Epithelial cell of esophagus (primary cell): ENCODE data around the gene ZNF774.

Experiments used
- DNase-seq: peaks from one replicate; pipeline ENCODE4 v3.0.0; 2010; ENCODE audit warnings: low read depth
- H3K4me3 ChIP-seq: 2 replicates; pipeline ENCODE4 v1.5.1; 2011; ENCODE audit warnings: mild to moderate bottlenecking, low read length, control low read depth
- CTCF ChIP-seq: IDR thresholded peaks from 2 replicates; pipeline ENCODE4 v1.5.1; 2011; ENCODE audit warnings: low read depth, mild to moderate bottlenecking, low read length, control low read depth, inconsistent platforms; ENCODE audit not compliant: insufficient read depth; ENCODE audit errors: missing control alignments

ZNF774 gene

DNA sequence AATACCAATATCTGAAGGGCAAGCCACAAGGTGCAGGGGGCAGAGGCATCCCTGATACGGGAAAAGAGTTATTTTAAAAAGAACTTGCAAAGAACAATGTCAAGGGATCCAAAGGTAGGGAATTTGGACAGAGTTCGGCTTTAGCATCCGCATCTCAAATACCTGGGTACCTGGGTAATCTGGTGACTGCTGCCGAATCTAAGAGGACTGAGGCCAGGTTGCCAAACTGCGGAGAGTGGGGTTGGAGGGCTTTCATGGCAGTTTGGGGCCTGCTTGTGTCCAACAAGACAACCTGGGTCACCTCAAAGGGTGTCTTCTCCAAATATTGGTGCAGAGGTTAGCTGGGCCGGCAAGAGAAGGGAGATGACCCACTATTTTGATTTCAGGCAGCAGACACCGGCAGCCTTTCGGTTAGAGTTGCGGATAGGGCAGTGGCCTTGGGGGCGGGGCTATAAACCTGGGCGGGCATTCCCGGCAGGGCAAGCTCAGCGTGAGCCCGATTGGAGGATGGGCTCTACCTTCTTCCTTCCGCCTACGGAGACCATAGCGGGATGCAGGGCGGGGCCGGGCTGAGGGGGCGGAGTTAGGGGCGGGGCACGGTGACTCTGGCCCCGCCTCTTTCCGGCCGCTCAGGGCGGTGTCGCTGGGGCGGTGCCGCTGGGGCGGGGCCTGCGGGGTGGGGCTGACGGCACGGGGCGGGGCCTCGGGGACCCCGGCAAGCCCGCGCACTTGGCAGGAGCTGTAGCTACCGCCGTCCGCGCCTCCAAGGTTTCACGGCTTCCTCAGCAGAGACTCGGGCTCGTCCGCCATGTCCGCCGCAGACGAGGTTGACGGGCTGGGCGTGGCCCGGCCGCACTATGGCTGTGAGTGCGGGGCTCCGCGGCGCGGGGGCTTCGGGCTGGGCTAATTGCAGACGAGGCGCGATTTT, 35.7 kb downstream of the ZNF774 start, which contains the start of gene IQGAP1:
Gene IQGAP1 (plus strand): TSS at position 709 of the 928 bp plus-strand sequence. CDS start 100 bp downstream, at position 809.
- no peak for TF ChIP-seq CTCF
- H3K4me3 ChIP-seq: peak within 1 kb of the TSS; percentile 91

DNA sequence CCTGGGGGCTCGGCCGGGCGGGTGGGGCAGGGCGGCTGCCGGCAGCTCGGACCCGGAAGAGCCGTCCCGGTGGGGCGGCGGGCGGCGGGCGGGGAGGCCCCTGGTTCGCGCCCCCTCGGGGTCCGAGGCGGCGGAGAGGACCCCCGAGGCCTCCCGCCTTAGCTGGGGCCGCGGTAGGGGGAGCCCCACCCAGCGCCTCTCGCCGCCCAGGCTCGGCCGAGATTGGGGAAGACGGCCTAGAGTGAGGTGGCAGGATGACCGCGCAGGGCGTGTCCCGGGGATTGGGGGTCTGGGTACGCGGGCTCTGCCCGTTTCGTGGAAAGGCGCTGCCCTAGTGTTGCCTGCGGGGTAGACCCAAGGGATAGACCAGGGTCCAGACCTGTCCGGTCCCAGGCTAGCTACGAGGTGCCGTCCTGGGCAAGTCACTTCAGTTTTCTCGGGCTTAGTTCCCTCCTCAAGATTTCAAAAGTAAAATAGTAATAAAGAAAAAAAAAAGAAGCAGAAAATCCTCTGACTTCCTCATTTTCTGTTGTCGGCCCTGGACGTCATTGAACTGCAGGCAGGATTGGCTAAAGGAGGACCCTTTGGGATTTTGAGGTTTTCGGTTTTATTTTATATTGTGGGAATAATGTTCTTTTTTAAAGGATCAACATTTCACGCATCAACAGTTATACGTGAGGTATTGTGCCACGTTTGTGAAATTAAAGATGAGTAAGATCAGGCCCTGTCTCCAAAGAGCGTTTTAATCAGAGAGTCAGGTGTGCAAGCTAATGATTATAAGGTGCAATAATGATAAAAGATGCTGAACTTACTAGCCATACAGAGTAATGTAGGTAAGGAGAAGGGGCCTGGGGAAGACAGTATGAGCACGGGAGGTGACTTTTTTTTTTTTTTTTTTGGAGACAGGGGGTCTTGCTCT, 36.6 kb downstream of the ZNF774 start:
- H3K4me3 ChIP-seq: peak overlapping the region; percentile 91
- DNase-seq: peak; percentile 58
- no peak for TF ChIP-seq CTCF

More for the DNA sequence above, 35.7 kb downstream of the ZNF774 start, which contains the start of gene IQGAP1:
- peak; percentile 97 for DNase-seq

GRCh38 chr15:90389513-90389912, 37.4 kb downstream of the ZNF774 start:
- no peak for TF ChIP-seq CTCF
- no peak for DNase-seq

GRCh38 chr15:90393040-90393439, 41.0 kb downstream of the ZNF774 start:
- no peak for DNase-seq
- no peak overlapping the region for H3K4me3 ChIP-seq
- TF ChIP-seq CTCF: no peak

More at GRCh38 chr15:90389513-90389912, 37.4 kb downstream of the ZNF774 start:
- peak overlapping the region; percentile 91 for H3K4me3 ChIP-seq

GRCh38 chr15:90394074-90394473, 42.0 kb downstream of the ZNF774 start:
- DNase-seq: no peak
- no peak for TF ChIP-seq CTCF
- H3K4me3 ChIP-seq: no peak overlapping the region

DNA sequence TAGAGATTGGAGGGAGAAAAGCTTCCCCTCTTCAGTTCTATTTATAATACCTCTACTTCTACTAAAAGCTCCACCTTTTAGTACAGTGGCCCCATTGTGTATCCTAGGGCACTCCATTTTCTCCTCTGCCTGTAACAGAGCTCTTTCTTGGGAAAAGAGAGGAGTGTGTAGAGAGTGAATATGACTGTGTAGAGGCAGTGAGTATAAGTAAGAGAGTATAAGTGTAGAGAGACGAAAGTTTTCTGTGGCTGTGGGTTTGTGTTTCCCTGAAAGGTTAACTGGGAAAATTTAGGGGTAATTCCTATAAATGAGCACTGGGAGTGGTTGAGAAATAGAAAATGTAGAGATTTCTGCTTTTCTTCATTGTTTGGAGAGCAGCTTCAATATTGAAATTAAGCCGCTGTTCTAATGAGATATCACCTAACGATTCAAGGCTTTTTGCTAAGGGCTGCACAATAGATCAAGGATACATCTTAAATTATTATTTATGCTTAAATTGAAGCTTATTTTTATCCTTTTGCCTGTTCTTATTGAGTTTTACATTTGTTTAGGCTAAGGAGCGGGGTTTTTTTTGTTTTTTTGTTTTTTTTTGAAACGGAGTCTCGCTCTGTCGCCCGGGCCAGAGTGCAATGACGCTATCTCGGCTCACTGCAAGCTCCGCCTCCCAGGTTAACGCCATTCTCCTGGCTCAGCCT, 42.8 kb downstream of the ZNF774 start:
- no peak for TF ChIP-seq CTCF
- DNase-seq: no peak
- no peak overlapping the region for H3K4me3 ChIP-seq
